Activated naive CD4-positive, alpha-beta T cell treated with anti-CD3 and anti-CD28 coated beads, Interleukin-2, amount 50 U/mL, for 24 hours (primary cell): ENCODE measurements around the gene PPP1R9B.

ENCODE experiments used
- H3K27ac Mint-ChIP-seq: one replicate; pipeline ENCODE4 v1.8.0; 2021; ENCODE audit warnings: mild to moderate bottlenecking, mixed read lengths
- H3K27me3 Mint-ChIP-seq: one replicate; pipeline ENCODE4 v1.8.0; 2021; ENCODE audit warnings: mixed read lengths
- H3K36me3 Mint-ChIP-seq: one replicate; pipeline ENCODE4 v1.8.0; 2021; ENCODE audit warnings: mixed read lengths
- H3K4me1 Mint-ChIP-seq: one replicate; pipeline ENCODE4 v1.8.0; 2021; ENCODE audit warnings: mixed read lengths
- H3K4me3 Mint-ChIP-seq: one replicate; pipeline ENCODE4 v1.8.0; 2021; ENCODE audit warnings: mild to moderate bottlenecking, mixed read lengths
- H3K9me3 Mint-ChIP-seq: one replicate; pipeline ENCODE4 v1.8.0; 2021; ENCODE audit warnings: mixed read lengths

The PPP1R9B gene

DNA sequence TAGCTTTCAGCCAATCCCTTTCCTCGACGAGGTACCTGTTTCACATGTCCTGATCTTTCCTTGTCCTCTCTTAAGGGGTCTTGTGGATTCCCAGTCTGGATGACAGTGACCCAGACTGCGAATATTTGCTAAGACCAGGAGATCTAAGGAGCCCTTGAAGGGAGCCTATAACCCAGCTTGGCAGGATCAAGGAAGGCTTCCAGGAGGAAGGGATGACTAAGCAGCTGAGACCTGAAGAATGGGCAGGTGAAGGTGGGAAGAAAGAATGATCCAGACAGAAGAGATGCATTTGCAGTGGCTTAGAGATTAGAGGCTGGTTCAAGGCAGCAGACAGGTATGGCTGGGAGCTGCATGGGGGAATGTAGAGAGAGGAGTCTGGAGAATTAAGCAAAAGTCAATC is 57.2 kb downstream of the PPP1R9B start:
- Mint-ChIP-seq H3K4me3 (no peak overlapping the region), H3K36me3 (no peaks in the 10 kb centered on the region), H3K9me3 (no peaks in the 10 kb centered on the region), H3K27me3 (no peaks in the 10 kb centered on the region), H3K27ac (no peak overlapping the region), H3K4me1 (peaks cover 27% of the 10 kb centered on the region)

DNA sequence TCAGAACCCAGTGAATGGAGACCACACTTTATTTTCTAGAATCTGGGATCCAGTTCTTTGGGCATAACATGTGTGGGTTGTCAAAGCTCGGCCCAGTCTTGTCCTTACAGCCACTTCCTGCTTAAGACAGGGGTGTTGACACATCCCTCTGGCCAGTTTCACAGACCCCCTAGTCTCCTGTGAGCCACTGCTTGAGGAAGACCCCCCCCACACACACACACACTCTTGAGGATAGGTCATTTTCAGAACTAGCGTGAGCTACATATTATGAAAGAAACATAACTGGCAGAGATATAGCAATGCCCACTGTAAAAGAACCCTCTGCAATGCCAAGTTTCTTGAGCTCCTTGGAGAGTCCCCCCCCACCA is 58.6 kb downstream of the PPP1R9B start:
- Mint-ChIP-seq H3K27me3 (no peaks in the 10 kb centered on the region), H3K4me3 (no peak overlapping the region), H3K27ac (no peak overlapping the region), H3K36me3 (no peaks in the 10 kb centered on the region), H3K9me3 (no peaks in the 10 kb centered on the region), H3K4me1 (peaks cover 27% of the 10 kb centered on the region)

DNA sequence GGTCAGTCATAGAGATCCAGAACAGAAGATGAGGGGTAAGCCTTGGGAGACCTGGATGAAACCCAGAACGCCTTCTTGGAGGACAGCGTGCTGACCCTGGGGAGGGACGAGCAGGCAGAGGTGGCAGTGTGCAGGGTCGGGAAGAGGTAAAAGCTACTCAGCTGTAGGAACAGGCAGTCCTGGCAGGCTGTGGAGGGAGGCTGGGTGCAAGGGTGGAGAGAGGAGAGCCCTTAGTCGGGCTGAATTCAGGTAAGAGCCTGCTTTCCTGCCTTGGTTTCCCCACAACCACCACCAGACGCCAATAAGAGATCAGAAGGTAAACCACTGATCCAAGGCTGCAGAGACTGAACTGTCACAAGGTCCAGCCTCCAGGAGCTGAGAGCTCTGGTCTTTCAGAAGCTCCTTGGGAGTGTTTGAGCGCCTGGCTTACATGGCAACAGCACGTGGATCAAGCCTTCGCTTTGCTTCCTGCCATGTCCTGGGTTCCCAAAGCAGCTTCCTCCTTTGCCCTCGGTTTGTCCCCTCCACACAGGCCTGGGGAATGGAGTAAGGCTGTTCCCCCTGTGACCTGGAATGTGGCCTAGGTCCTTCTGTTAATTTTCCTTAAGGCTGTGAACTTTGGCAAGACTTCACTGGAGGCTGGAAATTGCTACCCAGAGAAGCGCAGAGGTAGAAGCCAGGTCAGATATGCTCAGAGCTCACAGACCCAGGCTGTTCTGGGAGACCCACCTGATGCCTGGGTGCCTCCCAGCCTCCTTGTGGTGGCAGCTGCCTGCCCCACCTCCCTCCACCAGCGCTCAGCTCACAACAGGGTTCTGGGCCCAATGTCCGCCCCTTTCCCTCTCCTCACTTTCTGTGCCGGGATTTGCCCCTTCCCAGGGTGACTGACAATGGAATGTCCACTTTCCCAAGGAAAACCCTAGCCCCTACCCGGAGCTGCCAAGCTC is 59.2 kb downstream of the PPP1R9B start:
- H3K4me3 Mint-ChIP-seq = no peak overlapping the region
- no peak overlapping the region for H3K27ac Mint-ChIP-seq
- H3K9me3 Mint-ChIP-seq = no peaks in the 10 kb centered on the region
- H3K27me3 Mint-ChIP-seq = no peaks in the 10 kb centered on the region
- peaks cover 20% of the 10 kb centered on the region for H3K4me1 Mint-ChIP-seq
- H3K36me3 Mint-ChIP-seq = no peaks in the 10 kb centered on the region

DNA sequence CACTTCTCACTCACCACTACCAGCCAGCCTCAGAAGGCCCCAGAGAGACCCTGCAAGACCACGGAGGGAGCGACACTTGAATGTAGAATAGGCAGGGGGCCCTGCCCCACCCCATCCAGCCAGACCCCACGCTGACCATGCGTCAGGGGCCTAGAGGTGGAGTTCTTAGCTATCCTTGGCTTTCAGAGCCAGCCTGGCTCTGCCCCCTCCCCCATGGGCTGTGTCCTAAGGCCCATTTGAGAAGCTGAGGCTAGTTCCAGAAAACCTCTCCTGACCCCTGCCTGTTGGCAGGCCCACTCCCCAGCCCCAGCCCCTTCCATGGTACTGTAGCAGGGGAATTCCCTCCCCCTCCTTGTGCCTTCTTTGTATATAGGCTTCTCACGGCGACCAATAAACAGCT is 60.4 kb downstream of the PPP1R9B start:
- H3K36me3 Mint-ChIP-seq = no peaks in the 10 kb centered on the region
- H3K4me1 Mint-ChIP-seq = peaks cover 8% of the 10 kb centered on the region
- H3K27me3 Mint-ChIP-seq = no peaks in the 10 kb centered on the region
- no peak overlapping the region for H3K4me3 Mint-ChIP-seq
- H3K27ac Mint-ChIP-seq = no peak overlapping the region
- H3K9me3 Mint-ChIP-seq = no peaks in the 10 kb centered on the region

DNA sequence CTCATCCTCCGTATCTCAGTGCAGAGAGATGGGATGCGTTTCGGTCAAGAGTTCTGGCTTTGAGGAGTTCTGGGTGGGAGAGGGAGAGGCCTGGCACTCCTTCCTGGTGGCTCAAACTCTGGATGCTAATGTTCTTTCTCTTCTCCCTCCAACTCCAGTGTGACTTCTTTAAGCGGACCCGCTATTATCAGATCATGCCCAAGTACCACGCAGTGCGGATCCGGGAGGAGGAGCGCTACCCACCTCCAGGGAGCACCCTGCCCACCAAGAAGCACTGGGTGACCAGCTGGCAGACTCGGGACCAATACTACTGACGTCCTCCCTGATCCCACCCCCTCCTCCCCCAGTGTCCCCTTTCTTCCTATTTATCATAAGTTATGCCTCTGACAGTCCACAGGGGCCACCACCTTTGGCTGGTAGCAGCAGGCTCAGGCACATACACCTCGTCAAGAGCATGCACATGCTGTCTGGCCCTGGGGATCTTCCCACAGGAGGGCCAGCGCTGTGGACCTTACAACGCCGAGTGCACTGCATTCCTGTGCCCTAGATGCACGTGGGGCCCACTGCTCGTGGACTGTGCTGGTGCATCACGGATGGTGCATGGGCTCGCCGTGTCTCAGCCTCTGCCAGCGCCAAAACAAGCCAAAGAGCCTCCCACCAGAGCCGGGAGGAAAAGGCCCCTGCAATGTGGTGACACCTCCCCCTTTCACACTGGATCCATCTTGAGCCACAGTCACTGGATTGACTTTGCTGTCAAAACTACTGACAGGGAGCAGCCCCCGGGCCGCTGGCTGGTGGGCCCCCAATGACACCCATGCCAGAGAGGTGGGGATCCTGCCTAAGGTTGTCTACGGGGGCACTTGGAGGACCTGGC is 61.3 kb downstream of the PPP1R9B start:
- Mint-ChIP-seq H3K9me3 (no peaks in the 10 kb centered on the region), H3K4me1 (peaks cover 7% of the 10 kb centered on the region), H3K4me3 (no peak overlapping the region), H3K36me3 (no peaks in the 10 kb centered on the region), H3K27ac (no peak overlapping the region), H3K27me3 (no peaks in the 10 kb centered on the region)

DNA sequence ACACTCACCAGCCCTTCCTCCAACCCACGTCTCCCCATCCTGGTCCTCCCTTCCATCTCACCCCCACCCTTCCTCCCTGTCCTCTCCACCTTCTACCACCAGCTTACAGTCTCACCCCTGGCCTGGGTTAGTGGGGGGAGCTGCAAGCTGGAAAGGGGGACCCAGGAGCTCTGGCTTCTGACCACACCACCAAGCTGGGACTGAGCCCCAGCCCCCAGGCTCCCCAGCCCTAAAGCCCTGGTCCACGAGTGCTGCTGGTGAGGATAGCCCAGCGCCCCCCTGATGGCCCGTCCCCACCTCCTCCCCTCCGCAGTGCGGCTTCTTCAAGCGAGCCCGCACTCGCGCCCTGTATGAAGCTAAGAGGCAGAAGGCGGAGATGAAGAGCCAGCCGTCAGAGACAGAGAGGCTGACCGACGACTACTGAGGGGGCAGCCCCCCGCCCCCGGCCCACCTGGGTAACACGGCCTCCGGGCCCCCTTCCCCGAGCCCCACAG is 62.5 kb downstream of the PPP1R9B start:
- Mint-ChIP-seq H3K27ac (no peak overlapping the region), H3K9me3 (no peaks in the 10 kb centered on the region), H3K4me1 (no peaks in the 10 kb centered on the region), H3K4me3 (no peak overlapping the region), H3K27me3 (no peaks in the 10 kb centered on the region), H3K36me3 (no peaks in the 10 kb centered on the region)

DNA sequence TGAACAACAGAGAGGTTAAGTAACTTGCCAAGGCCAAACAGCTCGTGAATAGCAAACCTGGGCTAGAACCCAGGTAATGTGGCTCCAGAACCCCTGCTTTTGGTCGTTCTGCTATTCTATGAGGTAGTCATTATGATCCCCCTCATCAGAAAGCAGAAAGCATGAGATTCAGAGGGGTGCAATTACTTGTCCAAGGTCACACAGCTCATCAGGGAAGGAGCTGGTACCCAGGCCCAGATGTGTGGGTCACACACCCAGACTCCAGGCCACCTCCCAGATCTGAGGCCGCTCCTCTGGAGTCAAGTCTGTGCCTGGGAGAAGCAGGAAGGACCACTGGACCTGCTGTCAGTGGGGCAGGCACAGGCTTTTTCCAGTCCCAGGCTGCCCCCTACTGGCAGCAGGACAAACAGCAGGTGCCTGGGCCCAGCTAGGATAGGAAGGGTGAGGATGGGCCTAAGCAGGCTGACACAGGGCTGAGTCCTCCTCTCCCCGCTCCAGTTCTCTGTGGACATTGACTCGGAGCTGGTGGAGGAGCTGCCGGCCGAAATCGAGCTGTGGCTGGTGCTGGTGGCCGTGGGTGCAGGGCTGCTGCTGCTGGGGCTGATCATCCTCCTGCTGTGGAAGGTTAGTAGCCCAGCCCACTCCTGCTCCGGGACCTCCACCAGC is 63.1 kb downstream of the PPP1R9B start:
- no peak overlapping the region for H3K4me3 Mint-ChIP-seq
- H3K4me1 Mint-ChIP-seq = no peaks in the 10 kb centered on the region
- H3K27ac Mint-ChIP-seq = no peak overlapping the region
- H3K9me3 Mint-ChIP-seq = no peaks in the 10 kb centered on the region
- H3K36me3 Mint-ChIP-seq = no peaks in the 10 kb centered on the region
- no peaks in the 10 kb centered on the region for H3K27me3 Mint-ChIP-seq
